GM12878 (cell line): Measurements from ENCODE around the gene TMEM232. TPM values are rescaled to one million over a fixed set of nuclear protein-coding genes. Genes with fewer than 3 reads are reported as not detected.

Experiments used
- ATAC-seq: fragments of 200-7000 bp; cut with Tn5 transposase; 3 replicates; pipeline ENCODE4 v1.9.1; 2020; ENCODE audit warnings: mild to moderate bottlenecking, moderate library complexity
- BruUV-seq: library from RNA; stranded (reverse); fragments of 400-500 nt; replicated peaks from 2 replicates; lab custom pipeline; 2021; lab: Mats Ljungman, UMichigan
- CTCF ChIA-PET: fragments of 300-600 bp; sonication (Branson Sonifier 250); formaldehyde crosslinking; extraction: SDS; loops from one replicate; lab custom pipeline; 2021; ENCODE audit warnings: inconsistent platforms; lab: Yijun Ruan, JAX
- POLR2A ChIA-PET: fragments of 350-600 bp; formaldehyde crosslinking; extraction: SDS; loops from one replicate; lab custom pipeline; 2021; ENCODE audit warnings: inconsistent platforms; lab: Charles Lee
- RAD21 ChIA-PET: fragments of 300-600 bp; sonication (Branson Sonifier 250); formaldehyde crosslinking; loops from one replicate; lab custom pipeline; 2023; ENCODE audit warnings: antibody characterized with exemption; ENCODE audit not compliant: unreplicated experiment; lab: Charles Lee
- SMC1A ChIA-PET: fragments of 300-600 bp; sonication (Branson Sonifier 250); formaldehyde crosslinking; loops from one replicate; lab custom pipeline; 2023; ENCODE audit not compliant: unreplicated experiment, uncharacterized antibody; lab: Charles Lee
- DNase-seq: peaks from one replicate; pipeline ENCODE4 v3.0.0-alpha.2; 2011; ENCODE audit warnings: low read depth, low spot score
- FAIRE-seq: peaks from 3 replicates; lab custom pipeline; 2011; peaks lifted over from hg19 to GRCh38; lab: Jason Lieb, UNC
- H2AFZ ChIP-seq: 2 replicates; pipeline ENCODE4 v1.6.0; 2011; ENCODE audit warnings: low read depth, low read length, control low read depth; ENCODE audit not compliant: control insufficient read depth
- H3K27ac ChIP-seq: 2 replicates; pipeline ENCODE4 v1.5.1; 2011; ENCODE audit warnings: control low read depth; ENCODE audit not compliant: control insufficient read depth, insufficient read depth
- H3K27me3 ChIP-seq, 2 experiments: replicated peaks in 1 of 2; 2 replicates each; pipeline versions ENCODE4 v1.6.0 to v1.6.1; 2011; ENCODE audit warnings: low read length in 1 of 2; ENCODE audit not compliant: control insufficient read depth in 2 of 2, insufficient read depth in 2 of 2
- H3K36me3 ChIP-seq, 2 experiments: 2 replicates each; pipeline ENCODE4 v1.5.1; 2011; ENCODE audit warnings: low read length in 1 of 2; ENCODE audit not compliant: control insufficient read depth in 2 of 2, insufficient read depth in 2 of 2
- H3K4me1 ChIP-seq: 2 replicates; pipeline ENCODE4 v1.6.1; 2011; ENCODE audit warnings: mild to moderate bottlenecking, low read length, moderate library complexity, mixed read lengths; ENCODE audit not compliant: control insufficient read depth, insufficient read depth
- H3K4me2 ChIP-seq: 2 replicates; pipeline ENCODE4 v1.6.0; 2011; ENCODE audit warnings: control low read depth; ENCODE audit not compliant: control insufficient read depth, insufficient read depth
- H3K4me3 ChIP-seq: fragments of 200-600 bp; sonication (generic); 2 replicates; pipeline ENCODE4 v1.5.1; 2016
- H3K79me2 ChIP-seq: 2 replicates; pipeline ENCODE4 v1.6.0; 2011; ENCODE audit warnings: low read length; ENCODE audit not compliant: control insufficient read depth, insufficient read depth
- H3K9ac ChIP-seq: 2 replicates; pipeline ENCODE4 v1.8.0; 2011; ENCODE audit warnings: low read length, control low read depth, mixed read lengths; ENCODE audit not compliant: control insufficient read depth, insufficient read depth
- H3K9me3 ChIP-seq: replicated peaks from 3 replicates; pipeline ENCODE4 v1.5.1; 2011; ENCODE audit warnings: mild to moderate bottlenecking, low read length; ENCODE audit not compliant: control insufficient read depth, insufficient read depth
- H4K20me1 ChIP-seq: 2 replicates; pipeline ENCODE4 v1.6.0; 2011; ENCODE audit not compliant: control insufficient read depth, insufficient read depth
- EGR1 ChIP-seq, 2 experiments: IDR thresholded peaks; 1 replicate in 1 of 2; 2 replicates in 1 of 2; pipeline ENCODE4 v1.6.1; 2011 to 2012; ENCODE audit warnings: low read depth in 2 of 2, low read length in 2 of 2, borderline replicate concordance in 1 of 2, mild to moderate bottlenecking in 1 of 2, moderate library complexity in 1 of 2
- KAT2A ChIP-seq: conservative IDR thresholded peaks from 2 replicates; pipeline ENCODE4 v1.6.1; 2011; ENCODE audit warnings: low read depth, low read length; ENCODE audit not compliant: control insufficient read depth
- KDM1A ChIP-seq: fragments of 200-600 bp; sonication (generic); IDR thresholded peaks from 2 replicates; pipeline ENCODE4 v1.6.1; 2016; ENCODE audit warnings: borderline replicate concordance
- LARP7 ChIP-seq: fragments of 450-650 bp; IDR thresholded peaks from 2 replicates; pipeline ENCODE4 v1.6.1; 2017; ENCODE audit warnings: mild to moderate bottlenecking
- SMAD1 ChIP-seq: fragments of 450-650 bp; IDR thresholded peaks from 2 replicates; pipeline ENCODE4 v1.6.1; 2018; ENCODE audit warnings: mild to moderate bottlenecking, low read depth; ENCODE audit not compliant: partially characterized antibody
- SUZ12 ChIP-seq: fragments of 200-600 bp; sonication (generic); IDR thresholded peaks from one replicate; pipeline ENCODE4 v1.6.1; 2018; ENCODE audit warnings: antibody characterized with exemption, mild to moderate bottlenecking; ENCODE audit not compliant: unreplicated experiment
- TCF7 ChIP-seq: IDR thresholded peaks from 2 replicates; pipeline ENCODE4 v1.6.1; 2014; ENCODE audit warnings: antibody characterized with exemption, borderline replicate concordance
- WGBS: methylation state at CpG from one replicate; pipeline ENCODE4 v1.1.6; 2016; ENCODE audit warnings: low lambda C conversion rate; ENCODE audit not compliant: insufficient replicate concordance, insufficient coverage; ENCODE audit errors: missing lambda C conversion rate; 5-methylcytosine and 5-hydroxymethylcytosine counted together
- in situ Hi-C: fragments of 300-500 bp; cut with MboI; formaldehyde crosslinking; loops from 9 replicates; pipeline ENCODE4 v1.14.3; 2018; ENCODE audit warnings: mixed read lengths
- intact Hi-C: fragments of 100-400 bp; cut with micrococcal nuclease; formaldehyde crosslinking; loops from one replicate; pipeline ENCODE4 v1.14.2; 2022; ENCODE audit not compliant: unreplicated experiment
- polyA plus RNA-seq, 11 experiments: library from polyadenylated mRNA; depleted of rRNA in 4 of 11; unstranded in 6 of 11; stranded (reverse) in 5 of 11; fragments of >200 nt; fragmentation: Nextera tagmentation in 4 of 11; fragmentation: Illumina TruSeq in 1 of 11; extraction: Ambion mirVana in 4 of 11; extraction: Trizol in 1 of 11; gene quantifications; 1 replicate in 1 of 11; 2 replicates in 10 of 11; pipeline versions ENCODE4 v1.2.1 to v1.2.3, GENCODE V29; 2011 to 2016; ENCODE audit warnings: inconsistent platforms in 2 of 11, missing spikeins in 2 of 11, low read depth in 1 of 11
- total RNA-seq, 4 experiments: library from RNA; depleted of rRNA in 3 of 4; stranded (reverse); fragments of >200 nt in 3 of 4; fragmentation: Illumina TruSeq in 1 of 4; extraction: Trizol in 1 of 4; gene quantifications; 2 replicates each; pipeline versions ENCODE4 v1.2.1 to v1.2.3, GENCODE V29; 2013 to 2021
- TF ChIP-seq, protein P1 (sequence below): IDR thresholded peaks from 2 replicates; pipeline ENCODE4 v1.6.1; 2012; ENCODE audit warnings: low read length, inconsistent platforms

Gene TMEM232
- total and polyA plus RNA-seq, 10 of the 15 experiments (the other 5 are each of a cell fraction or from before 2014, with no cell fraction given) = 0.29 to 1.3 (median 0.91) TPM

DNA sequence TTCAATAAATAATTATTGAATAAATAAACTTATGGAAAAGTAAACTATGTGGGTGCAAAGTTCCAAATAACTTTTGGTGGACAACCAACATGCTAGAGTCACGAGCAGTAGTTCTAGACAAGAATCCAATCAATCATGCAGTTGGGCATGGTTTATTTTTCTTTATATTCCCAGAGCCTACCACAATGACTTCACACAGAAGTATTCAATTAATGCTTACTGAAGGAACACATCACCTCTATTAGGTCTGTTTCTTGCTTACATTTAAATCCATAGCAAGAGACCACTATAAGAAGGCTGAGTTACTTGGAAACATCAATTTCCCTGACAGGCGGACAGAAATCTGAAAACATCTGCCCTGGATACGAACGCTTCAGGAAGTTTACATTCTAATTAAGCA is 214.2 kb downstream of the TMEM232 start:
- Histone ChIP-seq H3K79me2 (no peaks in the 10 kb centered on the region), H3K4me2 (no peak overlapping the region), H4K20me1 (no peaks in the 10 kb centered on the region), H3K9ac (no peak overlapping the region), H3K4me1 (no peaks in the 10 kb centered on the region), H3K4me3 (no peak overlapping the region), H3K9me3 (no peaks in the 10 kb centered on the region), H3K27ac (no peak overlapping the region), H3K27me3 (no peaks in the 10 kb centered on the region), H2AFZ (no peak overlapping the region), H3K36me3 (no peaks in the 10 kb centered on the region)
- FAIRE-seq = no peak
- no TSS peak for BruUV-seq
- SMC1A ChIA-PET = interaction anchor here (0.9 kb wide), 1 partner anchor 255 kb away, joined by 3 read pairs; no protein-coding TSS in a partner anchor
- RAD21 ChIA-PET = no interaction called here
- TF ChIP-seq EGR1 (IDR thresholded peaks at IDR 0.05; ENCODE audit: borderline replicate concordance in 1 of 2, low read depth in 2 of 2, low read length in 2 of 2) (no peak), SUZ12 (no peak), KAT2A (no peak), LARP7 (no peak), TCF7 (no peak), KDM1A (no peak), SMAD1 (no peak)
- TF ChIP-seq, protein P1, sequence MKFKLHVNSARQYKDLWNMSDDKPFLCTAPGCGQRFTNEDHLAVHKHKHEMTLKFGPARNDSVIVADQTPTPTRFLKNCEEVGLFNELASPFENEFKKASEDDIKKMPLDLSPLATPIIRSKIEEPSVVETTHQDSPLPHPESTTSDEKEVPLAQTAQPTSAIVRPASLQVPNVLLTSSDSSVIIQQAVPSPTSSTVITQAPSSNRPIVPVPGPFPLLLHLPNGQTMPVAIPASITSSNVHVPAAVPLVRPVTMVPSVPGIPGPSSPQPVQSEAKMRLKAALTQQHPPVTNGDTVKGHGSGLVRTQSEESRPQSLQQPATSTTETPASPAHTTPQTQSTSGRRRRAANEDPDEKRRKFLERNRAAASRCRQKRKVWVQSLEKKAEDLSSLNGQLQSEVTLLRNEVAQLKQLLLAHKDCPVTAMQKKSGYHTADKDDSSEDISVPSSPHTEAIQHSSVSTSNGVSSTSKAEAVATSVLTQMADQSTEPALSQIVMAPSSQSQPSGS = no peak
- DNase-seq = no peak
- intact Hi-C loops = no loop called here
- in situ Hi-C loops = no loop called here
- POLR2A ChIA-PET = no interaction called here
- CTCF ChIA-PET = no interaction called here
- ATAC-seq = no peak
- 62% methylated on average over 4 of the region's 4 CpGs for whole genome bisulfite sequencing
